Measurements from ENCODE around the gene PLEKHN1.

- TF ChIP-seq, protein P1, sequence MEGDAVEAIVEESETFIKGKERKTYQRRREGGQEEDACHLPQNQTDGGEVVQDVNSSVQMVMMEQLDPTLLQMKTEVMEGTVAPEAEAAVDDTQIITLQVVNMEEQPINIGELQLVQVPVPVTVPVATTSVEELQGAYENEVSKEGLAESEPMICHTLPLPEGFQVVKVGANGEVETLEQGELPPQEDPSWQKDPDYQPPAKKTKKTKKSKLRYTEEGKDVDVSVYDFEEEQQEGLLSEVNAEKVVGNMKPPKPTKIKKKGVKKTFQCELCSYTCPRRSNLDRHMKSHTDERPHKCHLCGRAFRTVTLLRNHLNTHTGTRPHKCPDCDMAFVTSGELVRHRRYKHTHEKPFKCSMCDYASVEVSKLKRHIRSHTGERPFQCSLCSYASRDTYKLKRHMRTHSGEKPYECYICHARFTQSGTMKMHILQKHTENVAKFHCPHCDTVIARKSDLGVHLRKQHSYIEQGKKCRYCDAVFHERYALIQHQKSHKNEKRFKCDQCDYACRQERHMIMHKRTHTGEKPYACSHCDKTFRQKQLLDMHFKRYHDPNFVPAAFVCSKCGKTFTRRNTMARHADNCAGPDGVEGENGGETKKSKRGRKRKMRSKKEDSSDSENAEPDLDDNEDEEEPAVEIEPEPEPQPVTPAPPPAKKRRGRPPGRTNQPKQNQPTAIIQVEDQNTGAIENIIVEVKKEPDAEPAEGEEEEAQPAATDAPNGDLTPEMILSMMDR (IDR thresholded peaks at IDR 0.05) = no peak
- TF ChIP-seq POLR2A (IDR thresholded peaks at IDR 0.05) = no peak
These were observed 13.9 kb downstream of the PLEKHN1 start for GRCh38 chr1:980137-980571.

All from right lobe of liver (tissue), 4 donors.